NCI-H69 (cell line): ENCODE data around the gene BAIAP2L2.
"Not testable (repeated sequence)": the region's sequence is repeated elsewhere in the genome, so short reads cannot be mapped to it uniquely, and the experiment has no call there.

Source experiments
- DNase-seq: peaks from one replicate; lab custom pipeline; 2025; lab: John Stamatoyannopoulos, UW

Gene BAIAP2L2

DNA sequence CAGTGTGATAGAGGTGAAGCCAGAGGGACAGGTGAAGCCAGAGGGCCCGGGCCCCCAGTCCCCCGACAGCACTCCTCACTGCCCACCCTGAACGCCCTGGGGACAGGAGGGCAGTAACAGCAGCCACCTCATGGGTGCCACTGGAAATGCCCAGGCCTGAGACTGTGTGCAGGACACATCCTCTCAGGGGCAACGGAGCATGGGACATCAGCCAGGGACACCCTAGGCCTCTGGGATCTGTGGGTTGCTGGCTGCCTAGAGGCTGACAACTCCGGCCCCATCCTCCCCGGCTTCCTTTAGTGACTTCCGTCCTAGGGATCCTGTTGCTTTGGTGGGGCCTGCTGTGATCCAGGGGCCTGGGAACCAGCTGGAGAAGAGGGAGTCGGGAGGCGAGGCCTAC lies 17.4 kb upstream of the BAIAP2L2 start:
- no peak for DNase-seq

- no peak for DNase-seq
Measured at GRCh38 chr22:38126928-38127668, 16.6 kb upstream of the BAIAP2L2 start.

- peak; percentile 53 for DNase-seq
Measured at GRCh38 chr22:38125751-38126201, 15.3 kb upstream of the BAIAP2L2 start.

DNA sequence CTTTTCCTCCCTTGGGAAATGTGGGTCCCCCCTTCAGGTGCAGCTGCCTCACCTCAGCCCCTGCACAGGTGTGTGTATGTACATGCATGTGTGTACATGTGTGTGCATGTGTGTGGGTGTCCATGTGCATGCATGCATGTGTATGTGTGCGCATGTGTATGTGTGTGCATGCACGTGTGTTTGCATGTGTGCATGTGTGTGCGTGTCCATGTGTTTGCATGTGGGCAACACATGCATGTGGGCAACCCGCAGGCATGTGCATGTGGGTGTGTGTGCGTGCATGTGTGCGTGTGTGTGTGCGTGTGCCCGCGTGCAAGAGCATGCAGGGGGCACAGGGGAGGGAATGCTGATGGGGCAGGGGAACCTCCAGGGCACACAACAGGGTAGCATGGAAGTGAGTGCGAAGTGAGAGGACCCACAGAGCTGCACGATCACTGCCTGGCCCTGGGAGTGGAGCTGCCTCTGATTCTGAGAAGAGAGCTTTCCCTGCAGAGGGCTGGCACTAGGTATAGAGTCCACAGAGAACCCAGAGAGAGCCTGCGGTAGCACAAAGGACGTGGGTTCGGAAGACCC lies 14.6 kb upstream of the BAIAP2L2 start:
- no peak for DNase-seq

GRCh38 chr22:38124236-38124974 lies 13.9 kb upstream of the BAIAP2L2 start:
- peak; percentile 39 for DNase-seq

GRCh38 chr22:38122616-38123015 lies 12.1 kb upstream of the BAIAP2L2 start:
- no peak for DNase-seq

- no peak for DNase-seq
Measured at GRCh38 chr22:38120359-38121110, 10.1 kb upstream of the BAIAP2L2 start.

- not testable (repeated sequence) for DNase-seq
Measured at GRCh38 chr22:38118747-38119146, 8.3 kb upstream of the BAIAP2L2 start.

GRCh38 chr22:38118182-38118581 lies 7.7 kb upstream of the BAIAP2L2 start:
- no peak for DNase-seq

DNA sequence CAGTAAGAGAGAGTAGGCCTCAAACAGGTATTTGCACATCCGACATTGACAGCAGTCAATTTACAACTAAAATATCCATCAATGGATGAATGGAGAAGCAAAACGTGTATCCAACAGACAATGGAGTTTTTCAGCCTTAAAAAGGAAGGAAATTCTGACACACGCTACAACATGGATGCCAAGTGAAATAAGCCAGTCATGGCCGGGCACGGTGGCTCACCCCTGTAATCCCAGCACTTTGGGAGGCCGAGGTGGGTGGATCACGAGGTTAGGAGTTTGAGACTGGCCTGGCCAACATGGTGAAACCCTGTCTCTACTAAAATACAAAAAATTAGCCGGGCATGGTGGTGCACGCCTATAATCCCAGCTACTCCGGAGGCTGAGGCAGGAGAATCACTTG lies 7.1 kb upstream of the BAIAP2L2 start:
- DNase-seq = not testable (repeated sequence)

DNA sequence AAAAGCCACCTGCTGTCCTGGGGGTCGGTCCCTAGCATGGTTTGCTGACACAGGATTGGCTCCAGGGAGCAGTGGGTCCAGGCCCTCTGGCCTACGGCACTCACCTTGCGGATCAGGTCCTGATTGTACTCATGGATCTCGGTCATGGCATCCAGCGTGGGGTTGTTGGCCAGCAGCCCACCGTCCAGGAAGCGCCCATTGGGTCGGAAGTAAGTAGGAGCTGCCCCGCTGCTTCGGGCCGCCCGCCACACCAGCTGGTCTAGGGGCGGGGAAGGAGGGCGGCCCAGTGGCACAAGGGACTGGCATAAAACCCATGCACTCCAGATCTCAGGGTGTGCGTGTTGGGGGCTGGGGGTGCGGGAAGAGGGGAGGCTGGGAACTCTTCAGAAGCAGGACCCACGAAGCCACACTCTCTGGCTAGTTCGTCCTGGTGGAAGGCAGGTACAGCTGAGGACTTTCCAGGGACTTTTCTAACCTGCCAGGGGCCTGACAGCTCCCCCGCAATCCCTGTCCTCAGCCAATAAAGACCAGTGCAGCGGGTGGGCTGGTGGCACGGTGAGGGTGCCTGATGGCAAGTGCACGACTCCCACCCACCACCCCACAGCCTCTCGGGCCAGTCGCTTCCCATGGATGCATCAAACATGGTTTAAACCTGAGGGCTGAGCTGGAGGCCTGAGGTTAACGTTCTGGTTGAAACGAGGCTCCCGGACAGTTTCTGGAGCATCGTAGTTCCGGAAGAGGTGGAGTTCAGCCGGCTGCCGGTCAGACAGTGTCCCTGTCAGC lies 5.1 kb upstream of the BAIAP2L2 start:
- DNase-seq = no peak

DNA sequence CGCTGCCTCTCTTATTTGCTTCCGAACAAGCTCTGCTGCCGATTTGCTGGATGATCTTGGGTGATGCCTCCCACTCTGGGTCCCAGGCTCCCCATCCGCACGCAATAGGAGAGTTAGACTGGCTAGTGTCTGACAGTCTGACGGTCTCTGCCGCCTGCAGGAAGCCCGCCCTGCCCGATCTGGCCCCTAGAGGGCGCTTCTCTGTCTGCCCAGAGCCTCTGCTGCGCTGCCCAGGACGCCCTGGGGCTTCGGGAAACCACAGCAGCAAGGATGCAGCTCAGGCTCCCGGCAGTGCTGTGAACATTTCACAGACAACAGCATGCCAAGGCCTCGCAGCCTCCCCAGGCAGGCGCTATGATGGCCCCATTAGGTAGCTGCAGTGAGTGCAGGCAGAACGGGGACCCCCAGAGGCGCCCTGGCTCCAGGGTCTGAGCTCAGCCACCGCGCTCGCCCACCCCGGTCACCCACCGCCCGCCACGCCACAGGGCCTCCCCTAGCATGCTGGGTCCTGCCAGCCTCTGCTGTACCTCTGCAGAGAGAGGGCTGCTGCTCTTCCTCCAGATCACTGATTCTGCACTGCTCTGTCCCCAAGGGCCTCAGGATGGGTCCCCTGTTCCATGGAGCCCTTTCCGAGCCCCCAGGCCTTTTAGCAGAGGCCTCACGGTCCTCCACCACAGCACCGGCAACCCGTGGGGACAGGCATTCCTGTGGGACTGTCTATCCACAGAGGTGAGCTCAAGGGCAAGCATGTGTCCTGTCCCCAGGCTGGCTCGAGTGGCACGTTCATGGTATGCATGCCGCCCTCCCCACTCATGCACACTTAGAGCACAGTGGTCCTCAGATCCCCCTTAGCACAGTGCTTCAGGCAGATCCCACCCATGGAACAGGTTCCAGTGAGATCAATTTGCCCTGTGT lies 4.3 kb upstream of the BAIAP2L2 start:
- DNase-seq = peak; percentile 81

DNA sequence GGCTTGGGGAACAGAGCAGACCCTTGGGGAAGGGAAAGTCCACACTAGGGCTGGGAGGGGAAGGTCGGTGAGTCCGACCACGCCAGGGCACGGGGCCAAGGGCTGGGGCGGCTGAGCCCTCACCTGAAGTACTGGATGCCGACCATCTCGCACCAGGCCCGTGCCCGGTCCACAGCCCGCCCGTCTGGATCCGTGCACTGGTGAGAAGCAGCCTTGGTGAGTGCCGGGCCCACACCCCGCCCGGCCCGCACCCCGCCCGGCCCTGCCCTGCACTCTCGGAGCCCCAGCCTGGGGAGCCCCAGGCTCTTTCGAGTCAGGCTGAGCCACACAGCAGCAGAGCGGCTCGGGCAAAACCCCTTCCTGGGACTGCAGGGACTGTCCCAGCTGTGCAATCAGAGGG lies 1.9 kb upstream of the BAIAP2L2 start:
- no peak for DNase-seq

DNA sequence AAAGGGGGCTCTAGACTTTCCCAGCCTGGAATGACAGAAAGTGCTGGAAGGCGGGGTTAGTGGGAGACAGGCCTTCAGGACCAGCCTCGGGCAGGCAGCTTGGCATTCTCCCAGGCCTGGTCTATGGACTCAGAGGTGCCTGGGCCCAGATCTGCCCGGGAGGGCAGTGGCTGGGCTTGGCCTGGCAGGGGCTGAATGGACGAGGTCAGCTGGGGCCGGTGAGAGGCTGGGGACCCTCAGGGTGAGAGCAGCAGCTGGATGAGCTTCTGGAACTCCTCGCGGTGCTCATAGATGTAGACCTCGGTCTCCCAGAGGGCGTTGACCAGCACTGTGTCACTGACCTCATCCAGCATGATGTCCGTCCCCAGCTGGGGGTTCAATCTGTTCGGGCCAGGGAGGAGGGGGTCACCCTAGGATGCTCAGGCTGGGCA lies 1.5 kb upstream of the BAIAP2L2 start:
- no peak for DNase-seq

- DNase-seq = no peak
Measured at GRCh38 chr22:38110863-38111852, 674 bp upstream of the BAIAP2L2 start.

- peak; percentile 46 for DNase-seq
Measured at GRCh38 chr22:38109371-38110001, 998 bp downstream of the BAIAP2L2 start.

DNA sequence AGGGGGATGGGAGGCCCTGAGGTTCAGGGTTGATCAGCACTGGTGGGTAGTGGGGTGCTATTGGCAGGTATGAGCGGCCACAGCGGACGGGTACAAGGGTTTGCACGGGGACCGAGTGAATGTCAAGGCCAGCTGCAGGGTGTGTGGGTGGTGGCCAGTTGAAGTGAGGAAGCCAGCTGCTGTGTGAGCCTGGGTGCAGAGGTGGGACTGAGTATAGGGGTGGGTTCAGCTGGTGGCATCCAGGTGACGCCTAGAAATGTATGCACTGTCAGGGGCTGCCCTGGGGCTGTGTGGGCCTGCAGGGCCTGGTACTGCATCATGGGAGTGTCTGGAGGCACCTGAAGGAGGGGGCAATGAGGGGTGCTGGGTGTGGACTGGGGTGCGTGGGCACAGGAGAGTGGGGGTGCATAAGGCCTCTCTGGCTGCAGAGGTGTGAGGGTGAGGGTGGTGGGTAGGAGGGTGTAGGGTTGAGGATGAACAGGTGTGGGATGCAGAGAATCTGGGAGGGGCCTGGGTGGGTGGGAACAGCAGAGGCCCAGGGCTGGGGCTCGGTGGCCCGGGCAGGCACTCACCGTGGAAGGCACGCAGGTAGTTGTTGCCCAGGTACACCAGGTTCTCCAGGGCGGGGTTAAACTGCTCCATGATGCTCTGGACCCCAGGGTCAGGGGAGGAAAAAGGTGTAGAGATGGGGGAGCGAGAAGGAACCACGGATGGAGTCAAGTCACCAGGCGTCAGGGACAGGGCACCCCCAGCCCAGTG lies 1.7 kb downstream of the BAIAP2L2 start:
- no peak for DNase-seq
